Common myeloid progenitor, CD34-positive (primary cell): Measurements from ENCODE around the gene SEH1L.

Experiments
- CTCF ChIA-PET: fragments of 350-600 bp; sonication (Branson Sonifier 250); formaldehyde crosslinking; loops from one replicate; lab custom pipeline; 2021; ENCODE audit warnings: antibody characterized with exemption; lab: Charles Lee
- POLR2A ChIA-PET: fragments of 350-600 bp; sonication (Branson Sonifier 250); formaldehyde crosslinking; loops from one replicate; lab custom pipeline; 2021; ENCODE audit warnings: antibody characterized with exemption; lab: Charles Lee
- DNase-seq, 3 donors: peaks; one replicate each; pipeline versions ENCODE4 v3.0.0 to v3.0.0-alpha.2; 2013
- H3K27ac ChIP-seq, 2 experiments: 1 replicate in 1 of 2; 2 replicates in 1 of 2; pipeline ENCODE4 v1.7.0; 2013; ENCODE audit warnings: inconsistent platforms in 2 of 2, low read length in 2 of 2, mild to moderate bottlenecking in 2 of 2, low read depth in 1 of 2, moderate library complexity in 1 of 2; ENCODE audit not compliant: severe bottlenecking in 2 of 2, insufficient read depth in 1 of 2, poor library complexity in 1 of 2
- H3K27me3 ChIP-seq, 5 experiments: replicated peaks in 2 of 5; 1 replicate in 3 of 5; 2 replicates in 2 of 5; pipeline versions ENCODE4 v1.6.1 to v1.7.0; 2013; ENCODE audit warnings: low read length in 4 of 5, mild to moderate bottlenecking in 2 of 5, moderate library complexity in 2 of 5, inconsistent platforms in 1 of 5; ENCODE audit not compliant: insufficient read depth in 5 of 5, control insufficient read depth in 4 of 5
- H3K36me3 ChIP-seq, 4 experiments: 1 replicate in 2 of 4; 2 replicates in 2 of 4; pipeline versions ENCODE4 v1.6.1 to v1.7.0; 2013; ENCODE audit warnings: low read length in 3 of 4, control low read depth in 1 of 4, mild to moderate bottlenecking in 1 of 4; ENCODE audit not compliant: control insufficient read depth in 4 of 4, insufficient read depth in 4 of 4
- H3K4me1 ChIP-seq, 4 experiments: 1 replicate in 3 of 4; 2 replicates in 1 of 4; pipeline versions ENCODE4 v1.6.1 to v1.7.1; 2013; ENCODE audit warnings: low read length in 3 of 4, mild to moderate bottlenecking in 3 of 4, control low read depth in 1 of 4, inconsistent platforms in 1 of 4, moderate library complexity in 1 of 4; ENCODE audit not compliant: control insufficient read depth in 4 of 4, insufficient read depth in 4 of 4; ENCODE audit errors: control extremely low read depth in 1 of 4
- H3K4me3 ChIP-seq, 7 experiments: 1 replicate in 4 of 7; 2 replicates in 3 of 7; pipeline versions ENCODE4 v1.5.1 to v1.7.0; 2013; ENCODE audit warnings: mild to moderate bottlenecking in 7 of 7, low read length in 6 of 7, moderate library complexity in 6 of 7, inconsistent platforms in 2 of 7, low read depth in 2 of 7, control low read depth in 1 of 7; ENCODE audit not compliant: insufficient read depth in 4 of 7, control insufficient read depth in 1 of 7; ENCODE audit errors: extremely low read depth in 1 of 7
- H3K9me3 ChIP-seq, 5 experiments: 1 replicate in 4 of 5; 2 replicates in 1 of 5; pipeline versions ENCODE4 v1.6.1 to v1.7.1; 2013; ENCODE audit warnings: low read length in 4 of 5, mild to moderate bottlenecking in 2 of 5, inconsistent platforms in 1 of 5, low read depth in 1 of 5, moderate library complexity in 1 of 5; ENCODE audit not compliant: control insufficient read depth in 4 of 5, insufficient read depth in 2 of 5; ENCODE audit errors: control extremely low read depth in 1 of 5
- WGBS: methylation state at CpG from one replicate; pipeline ENCODE4 v1.1.5; 2013; ENCODE audit not compliant: insufficient coverage; 5-methylcytosine and 5-hydroxymethylcytosine counted together

Gene SEH1L

GRCh38 chr18:12928206-12928605, 19.6 kb upstream of the SEH1L start:
- no CpG with 5 or more reads among the region's 4 CpGs for WGBS
- Histone ChIP-seq H3K27me3 (no peaks in the 10 kb centered on the region), H3K4me3 (no peak overlapping the region), H3K36me3 (no peaks in the 10 kb centered on the region), H3K9me3 (no peaks in the 10 kb centered on the region), H3K27ac (no peak overlapping the region), H3K4me1 (no peaks in the 10 kb centered on the region)
- CTCF ChIA-PET, result interaction anchor here (1.1 kb wide), 2 partner anchors 10 to 201 kb away, joined by 3 to 5 read pairs; no protein-coding TSS in a partner anchor
- POLR2A ChIA-PET, result no interaction called here
- DNase-seq, result no peak

DNA sequence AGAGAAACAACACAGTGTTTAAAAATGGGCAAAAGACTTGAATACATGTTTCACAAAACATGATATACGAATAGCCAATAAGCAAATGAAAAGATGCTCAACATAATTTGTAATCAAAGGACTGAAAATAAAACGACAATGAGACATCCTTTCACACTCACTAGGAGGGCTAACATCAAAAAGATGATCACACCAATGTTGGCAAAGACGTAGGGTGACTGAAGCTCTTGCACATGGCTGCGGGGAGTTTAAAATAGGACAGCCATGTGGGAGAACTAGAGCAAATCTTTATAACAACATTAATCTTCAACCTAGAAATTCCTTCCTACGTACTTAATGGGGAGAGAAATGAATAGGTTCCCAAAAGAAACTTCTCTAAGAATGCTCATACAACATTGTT, 19.2 kb upstream of the SEH1L start:
- Histone ChIP-seq H3K4me3 (no peak overlapping the region), H3K4me1 (no peaks in the 10 kb centered on the region), H3K36me3 (no peaks in the 10 kb centered on the region), H3K27me3 (no peaks in the 10 kb centered on the region), H3K27ac (no peak overlapping the region), H3K9me3 (no peaks in the 10 kb centered on the region)
- POLR2A ChIA-PET, result no interaction called here
- CTCF ChIA-PET, result interaction anchor here (0.9 to 1.1 kb wide), 3 partner anchors 10 to 202 kb away, joined by 3 to 5 read pairs (median 3); no protein-coding TSS in a partner anchor
- DNase-seq, result no peak
- WGBS, result 96% methylated on average over 3 of the region's 5 CpGs

DNA sequence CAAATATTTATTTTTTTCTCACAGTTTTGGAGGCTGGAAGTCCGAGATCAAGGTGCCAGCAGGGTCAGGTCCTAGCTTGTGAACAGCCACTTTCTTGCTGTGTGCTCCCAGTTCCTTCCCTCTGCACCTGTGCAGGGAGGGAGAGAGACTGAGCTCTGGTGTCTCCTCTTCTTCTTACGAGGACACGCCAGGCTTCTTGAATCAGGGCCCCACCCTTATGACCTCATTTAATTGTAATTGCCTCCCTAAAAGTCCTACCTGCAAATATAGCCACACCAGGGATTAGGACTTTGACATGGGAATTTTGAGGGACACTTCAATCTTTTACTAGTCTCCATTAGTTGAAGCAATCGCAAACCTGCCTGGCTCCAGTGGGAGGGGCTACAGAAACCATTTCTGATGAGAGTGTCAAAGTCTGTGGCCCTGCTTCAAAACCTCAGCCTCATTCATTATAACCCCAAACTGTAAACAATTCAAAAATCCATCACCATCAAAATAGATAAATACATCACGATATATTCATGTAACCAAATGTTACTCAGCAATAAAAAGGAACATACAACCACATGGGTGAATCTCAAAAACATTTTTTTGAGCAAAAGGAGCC, 18.2 kb upstream of the SEH1L start:
- 88% methylated on average over 3 of the region's 5 CpGs for WGBS
- no peaks in the 10 kb centered on the region for H3K36me3 ChIP-seq
- no peak for DNase-seq
- no peak overlapping the region for H3K4me3 ChIP-seq
- no peaks in the 10 kb centered on the region for H3K27me3 ChIP-seq
- POLR2A ChIA-PET, result no interaction called here
- H3K9me3 ChIP-seq, result no peaks in the 10 kb centered on the region
- no peak overlapping the region for H3K27ac ChIP-seq
- CTCF ChIA-PET, result interaction anchor here (0.9 to 1.0 kb wide), 2 partner anchors 11 to 206 kb away, joined by 3 read pairs; no protein-coding TSS in a partner anchor
- peaks cover 0 to 1% (median 0%) of the 10 kb centered on the region in 4 experiments for H3K4me1 ChIP-seq

- WGBS, result 100% methylated on average over 1 of the region's 3 CpGs
- H3K4me1 ChIP-seq, result peaks cover 0 to 3% (median 0%) of the 10 kb centered on the region in 4 experiments
- ChIA-PET POLR2A (no interaction called here), CTCF (interaction anchor here (1.0 kb wide), 1 partner anchor 207 kb away, joined by 3 read pairs; no protein-coding TSS in a partner anchor)
- no peaks in the 10 kb centered on the region for H3K9me3 ChIP-seq
- no peak for DNase-seq
- H3K27ac ChIP-seq, result no peak overlapping the region
- H3K4me3 ChIP-seq, result no peak overlapping the region
- H3K27me3 ChIP-seq, result no peaks in the 10 kb centered on the region
- no peaks in the 10 kb centered on the region for H3K36me3 ChIP-seq
Observed at GRCh38 chr18:12930376-12930775, 17.4 kb upstream of the SEH1L start.

- Histone ChIP-seq H3K4me3 (no peak overlapping the region), H3K27me3 (no peaks in the 10 kb centered on the region), H3K9me3 (no peaks in the 10 kb centered on the region), H3K36me3 (no peaks in the 10 kb centered on the region), H3K27ac (no peak overlapping the region), H3K4me1 (peaks cover 0 to 3% (median 0%) of the 10 kb centered on the region in 4 experiments)
- ChIA-PET POLR2A (no interaction called here), CTCF (interaction anchor here (1.0 to 1.5 kb wide), 2 partner anchors 187 to 207 kb away, joined by 3 to 4 read pairs; no protein-coding TSS in a partner anchor)
- no peak for DNase-seq
- WGBS, result 93% methylated on average over 3 of the region's 3 CpGs
Observed at GRCh38 chr18:12930908-12931307, 16.9 kb upstream of the SEH1L start.

DNA sequence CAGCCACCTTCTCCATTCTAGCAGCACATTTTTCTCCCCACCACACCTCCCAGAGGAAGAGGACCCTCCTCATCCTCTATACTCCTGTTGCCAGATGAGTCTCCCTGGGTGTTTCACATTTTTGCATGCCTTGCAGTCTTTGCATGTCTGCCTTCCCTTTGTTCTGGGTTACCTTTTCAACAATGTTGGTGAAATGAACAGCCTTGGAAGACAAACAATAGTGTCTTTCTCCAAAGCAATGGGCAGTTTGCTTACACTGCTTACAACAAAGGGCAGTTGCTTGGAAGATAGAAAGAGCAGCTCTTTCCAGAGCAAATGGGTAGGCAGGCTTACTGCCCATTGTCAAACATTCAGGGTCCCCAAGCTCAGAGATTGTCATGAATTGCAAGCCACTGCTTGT, 14.5 kb upstream of the SEH1L start:
- CTCF ChIA-PET, result interaction anchor here (0.6 to 4.5 kb wide), 26 partner anchors 8 to 527 kb away, joined by 3 to 130 read pairs (median 7); no protein-coding TSS in a partner anchor

GRCh38 chr18:12934454-12935071, 13.2 kb upstream of the SEH1L start:
- CTCF ChIA-PET, result interaction anchor here (0.8 to 4.5 kb wide), 37 partner anchors 9 to 547 kb away, joined by 3 to 130 read pairs (median 5); partner anchors contain the start of genes CEP76 and PSMG2
- Histone ChIP-seq H3K4me3 (peak overlapping the region in 1 of 7 experiments; percentile 12), H3K27ac (no peak overlapping the region), H3K4me1 (peaks cover 0 to 3% (median 0%) of the 10 kb centered on the region in 4 experiments), H3K27me3 (no peaks in the 10 kb centered on the region), H3K36me3 (no peaks in the 10 kb centered on the region), H3K9me3 (no peaks in the 10 kb centered on the region)
- 17% methylated on average over 8 of the region's 11 CpGs for WGBS
- POLR2A ChIA-PET, result no interaction called here
- DNase-seq, result peak; percentile 84 to 91 (median 87)

More for the DNA sequence above, 14.5 kb upstream of the SEH1L start:
- POLR2A ChIA-PET, result no interaction called here
- Histone ChIP-seq H3K9me3 (no peaks in the 10 kb centered on the region), H3K36me3 (no peaks in the 10 kb centered on the region), H3K27ac (no peak overlapping the region), H3K4me3 (no peak overlapping the region), H3K4me1 (peaks cover 0 to 3% (median 0%) of the 10 kb centered on the region in 4 experiments), H3K27me3 (no peaks in the 10 kb centered on the region)
- no peak for DNase-seq
